HG03108 (cell line): Measurements from ENCODE around the gene COP1.

Experiments used
- ATAC-seq: cut with Tn5 transposase; IDR thresholded peaks from one replicate; pipeline ENCODE4 v1.9.1; 2021; ENCODE audit warnings: moderate library complexity; ENCODE audit not compliant: unreplicated experiment

Gene COP1

DNA sequence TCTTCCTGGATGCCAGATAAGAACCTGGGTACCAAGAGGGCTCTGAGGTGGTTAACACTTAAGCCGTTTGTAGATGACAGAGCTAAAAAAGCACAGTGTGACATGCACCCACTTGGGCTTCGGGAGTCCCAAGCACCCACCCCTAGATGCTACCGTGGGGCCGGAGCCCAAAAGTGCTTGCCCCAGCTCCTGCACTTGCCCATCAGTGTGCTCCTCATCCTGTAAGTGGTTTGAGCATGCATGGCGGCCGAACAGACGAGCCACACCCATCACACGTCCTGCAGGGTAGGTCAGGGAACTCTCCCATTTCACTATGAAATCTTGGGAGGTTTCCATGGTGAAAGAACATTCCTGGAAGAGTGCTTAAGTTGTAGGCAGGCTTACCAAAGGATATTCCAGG is 304.8 kb downstream of the COP1 start:
- ATAC-seq: no peak

DNA sequence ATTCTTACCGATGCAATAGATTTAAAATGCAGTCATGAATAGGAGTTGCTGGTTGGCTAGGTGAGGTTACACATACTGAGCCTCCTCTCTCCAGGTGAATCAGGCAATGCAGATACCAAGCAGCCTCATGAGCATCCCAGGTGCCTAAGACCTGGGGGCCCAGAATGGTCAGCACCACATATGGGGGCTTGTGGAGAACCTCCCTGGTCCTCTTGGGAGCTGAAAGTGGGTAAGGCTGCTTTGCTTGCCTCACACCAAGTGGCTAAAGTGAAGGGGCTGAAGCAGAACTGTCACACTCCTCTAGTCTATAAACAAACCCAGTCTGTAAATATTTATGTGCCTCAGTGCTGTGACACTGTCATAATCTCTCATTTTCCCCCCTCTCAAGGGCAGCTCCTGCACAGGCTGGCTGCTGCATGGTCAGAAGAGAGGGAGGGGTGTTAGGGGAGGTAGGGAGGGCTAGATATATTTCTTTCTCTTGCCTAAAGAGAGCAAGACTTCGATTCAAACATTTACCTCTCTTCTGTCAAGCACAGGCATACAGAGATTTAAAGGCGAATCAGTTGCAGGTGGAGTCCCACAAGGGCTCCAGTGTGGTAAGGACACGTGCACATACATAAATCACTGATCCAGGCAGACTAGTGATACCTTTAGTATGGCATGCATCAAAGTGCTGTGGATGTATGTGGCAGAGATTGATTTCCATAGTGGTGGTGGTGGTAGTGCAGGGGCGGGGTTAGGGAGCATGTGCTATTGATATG is 305.8 kb downstream of the COP1 start:
- no peak for ATAC-seq

DNA sequence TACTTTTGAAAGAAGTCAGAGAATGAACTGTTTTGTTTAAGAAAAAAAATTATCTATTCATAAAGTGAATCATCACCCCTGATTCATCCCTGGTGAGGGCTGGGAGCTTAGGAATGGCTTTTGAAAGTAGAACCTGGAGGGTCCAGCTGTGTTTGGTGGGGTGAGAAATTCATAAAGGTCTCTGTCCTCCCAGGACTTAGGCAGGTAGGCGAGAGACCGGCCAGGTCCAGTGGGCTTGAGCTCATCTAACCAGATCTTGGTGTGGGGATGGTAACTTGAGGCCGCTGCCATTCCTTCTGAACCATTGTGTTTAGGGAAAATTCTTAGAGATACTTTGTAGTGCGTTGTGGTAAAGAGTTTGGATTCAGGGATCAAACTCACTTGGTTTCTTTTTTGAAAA is 306.9 kb downstream of the COP1 start:
- ATAC-seq: no peak

DNA sequence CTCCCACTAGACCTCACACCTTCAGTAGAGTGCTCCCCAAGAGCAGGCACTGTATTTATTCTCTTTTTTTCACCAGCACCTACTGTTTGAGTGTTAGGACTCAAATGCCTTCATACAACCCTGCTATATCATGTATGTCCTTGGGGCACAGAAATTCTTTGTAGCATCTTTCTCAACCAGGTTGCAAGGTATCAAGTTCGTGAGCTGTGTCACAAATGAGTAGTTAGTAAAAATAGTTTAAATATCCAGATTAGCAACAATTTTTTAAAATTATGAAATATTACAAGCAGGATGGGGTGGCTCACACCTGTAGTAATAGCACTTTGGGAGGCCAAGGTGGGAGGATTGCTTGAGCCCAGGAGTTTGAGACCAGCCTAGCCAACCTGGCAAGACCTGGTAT is 311.1 kb downstream of the COP1 start:
- no peak for ATAC-seq
